Stimulated activated CD4-positive, alpha-beta T cell treated with anti-CD3 and anti-CD28 coated beads, Interleukin-12 subunit alpha, Interleukin-12 subunit beta, amount 100 ng/mL, for 4 hours (primary cell): ENCODE measurements around the gene ANTXR2.
"Not testable (repeated sequence)": the region's sequence is repeated elsewhere in the genome, so short reads cannot be mapped to it uniquely, and the experiment has no call there.

Experiments used
- DNase-seq: peaks from one replicate; pipeline ENCODE4 v3.0.0-alpha.2; 2020

Gene ANTXR2

GRCh38 chr4:80015407-80016189 is 57.4 kb downstream of the ANTXR2 start:
- no peak for DNase-seq

GRCh38 chr4:80014531-80014930 is 58.5 kb downstream of the ANTXR2 start:
- no peak for DNase-seq

- no peak for DNase-seq
Observed at GRCh38 chr4:80012291-80012690, 60.7 kb downstream of the ANTXR2 start.

GRCh38 chr4:80011636-80012236 is 61.3 kb downstream of the ANTXR2 start:
- no peak for DNase-seq

- DNase-seq: no peak
Observed at GRCh38 chr4:80010316-80010715, 62.7 kb downstream of the ANTXR2 start.

- no peak for DNase-seq
Observed at GRCh38 chr4:80009806-80010205, 63.2 kb downstream of the ANTXR2 start.

- no peak for DNase-seq
Observed at GRCh38 chr4:80008971-80009370, 64.1 kb downstream of the ANTXR2 start.

GRCh38 chr4:80008351-80008750 is 64.7 kb downstream of the ANTXR2 start:
- no peak for DNase-seq

- no peak for DNase-seq
Observed at GRCh38 chr4:80007745-80008149, 65.3 kb downstream of the ANTXR2 start.

- no peak for DNase-seq
Observed at GRCh38 chr4:80006935-80007744, 65.9 kb downstream of the ANTXR2 start.

GRCh38 chr4:80005863-80006262 is 67.2 kb downstream of the ANTXR2 start:
- no peak for DNase-seq

- no peak for DNase-seq
Observed at GRCh38 chr4:80004319-80004718, 68.7 kb downstream of the ANTXR2 start.

GRCh38 chr4:80002559-80002958 is 70.5 kb downstream of the ANTXR2 start:
- DNase-seq: not testable (repeated sequence)

- not testable (repeated sequence) for DNase-seq
Observed at GRCh38 chr4:79999048-79999447, 74.0 kb downstream of the ANTXR2 start.

- no peak for DNase-seq
Observed at GRCh38 chr4:79998201-79998600, 74.8 kb downstream of the ANTXR2 start.

GRCh38 chr4:79996851-79997250 is 76.2 kb downstream of the ANTXR2 start:
- no peak for DNase-seq

GRCh38 chr4:79993476-79993875 is 79.6 kb downstream of the ANTXR2 start:
- DNase-seq: no peak

GRCh38 chr4:79991601-79992000 is 81.4 kb downstream of the ANTXR2 start:
- no peak for DNase-seq

- not testable (repeated sequence) for DNase-seq
Observed at GRCh38 chr4:79991100-79991499, 81.9 kb downstream of the ANTXR2 start.

GRCh38 chr4:79987401-79987800 is 85.6 kb downstream of the ANTXR2 start:
- DNase-seq: no peak

- no peak for DNase-seq
Observed at GRCh38 chr4:79983431-79983830, 89.6 kb downstream of the ANTXR2 start.

GRCh38 chr4:79982601-79983322 is 90.3 kb downstream of the ANTXR2 start:
- no peak for DNase-seq

GRCh38 chr4:79980448-79980847 is 92.6 kb downstream of the ANTXR2 start:
- DNase-seq: no peak
